Measurements from ENCODE around the gene ENAH.
"Not testable (repeated sequence)": the region's sequence is repeated elsewhere in the genome, so short reads cannot be mapped to it uniquely, and the experiment has no call there.

Gene ENAH

GRCh38 chr1:225642177-225642576, 10.7 kb downstream of the ENAH start:
- DNase-seq = no peak

DNA sequence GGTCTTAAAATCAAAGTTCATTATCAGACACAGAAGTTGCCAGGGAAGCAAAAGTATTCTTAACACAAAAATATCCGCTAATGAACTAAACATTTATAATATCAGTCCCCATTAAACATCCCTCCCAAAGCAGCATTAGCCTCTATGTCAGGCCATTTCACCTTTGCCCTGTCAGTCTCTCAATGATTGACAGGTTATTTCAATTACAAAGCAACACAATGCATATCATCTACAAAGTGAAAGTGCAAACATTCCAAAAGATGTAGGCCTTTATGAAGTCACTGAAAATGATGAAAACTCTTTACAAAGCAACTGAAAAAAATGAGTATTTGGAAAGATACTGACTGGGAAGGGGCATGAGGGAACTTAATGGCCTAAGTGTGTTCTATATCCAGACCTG, 14.1 kb downstream of the ENAH start:
- DNase-seq = no peak

GRCh38 chr1:225637651-225638199, 15.2 kb downstream of the ENAH start:
- no peak for DNase-seq

- not testable (repeated sequence) for DNase-seq
These were observed 15.9 kb downstream of the ENAH start for GRCh38 chr1:225636992-225637391.

DNA sequence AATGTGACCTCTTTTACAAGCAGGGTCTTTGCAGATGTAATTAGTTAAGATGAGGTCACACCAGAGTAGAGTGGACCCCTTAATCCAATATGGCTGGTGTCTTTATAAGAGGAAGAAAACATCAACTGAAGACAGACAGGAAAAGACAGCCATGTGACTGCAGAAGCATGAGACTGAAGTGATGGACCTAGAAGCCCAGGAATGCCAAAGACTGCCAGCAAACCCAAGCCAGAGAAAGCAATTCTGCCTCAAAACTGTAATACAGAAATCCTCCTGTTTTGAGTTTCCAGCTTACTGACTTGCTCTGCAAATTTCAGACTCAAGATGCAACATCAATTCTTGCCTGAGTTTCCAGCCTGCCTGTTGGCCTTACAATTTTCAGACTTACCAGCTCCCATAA, 17.3 kb downstream of the ENAH start:
- no peak for DNase-seq

DNA sequence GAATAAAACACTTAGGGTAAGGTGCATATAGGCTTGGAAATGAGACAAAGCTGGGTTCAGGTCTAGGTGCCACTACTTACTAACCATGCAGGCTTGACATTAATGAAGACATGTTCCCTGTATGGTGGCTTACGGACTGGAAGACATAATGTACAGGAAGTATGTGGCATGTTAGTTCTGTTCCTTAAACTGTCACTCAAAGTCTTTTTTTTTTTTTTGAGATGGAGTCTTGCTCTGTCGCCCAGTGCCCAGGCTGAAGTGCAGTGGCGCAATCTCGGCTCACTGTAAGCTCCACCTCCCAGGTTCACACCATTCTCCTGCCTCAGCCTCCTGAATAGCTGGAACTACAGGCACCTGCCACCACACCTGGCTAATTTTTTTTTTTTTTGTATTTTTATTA, 20.1 kb downstream of the ENAH start:
- DNase-seq = not testable (repeated sequence)

- no peak for DNase-seq
These were observed 21.8 kb downstream of the ENAH start for GRCh38 chr1:225631021-225631663.

DNA sequence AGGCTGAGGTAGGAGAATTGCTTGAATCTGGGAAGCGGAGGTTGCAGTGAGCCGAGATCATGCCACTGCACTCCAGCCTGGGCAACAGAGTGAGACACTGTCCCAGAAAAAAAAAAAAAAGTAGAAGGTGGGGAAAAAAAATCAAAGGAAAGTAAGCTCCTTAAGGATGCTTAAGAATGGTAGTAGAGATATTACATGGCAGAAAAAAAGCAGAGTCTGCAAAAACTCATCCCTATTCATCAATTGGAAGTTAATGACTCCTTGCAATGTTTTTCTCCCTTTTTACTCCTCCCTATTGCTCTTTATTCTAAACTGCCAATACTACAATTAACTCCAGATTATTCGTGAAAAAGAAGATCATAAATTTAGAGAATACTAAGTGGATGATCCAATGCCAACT, 23.4 kb downstream of the ENAH start:
- DNase-seq = no peak

DNA sequence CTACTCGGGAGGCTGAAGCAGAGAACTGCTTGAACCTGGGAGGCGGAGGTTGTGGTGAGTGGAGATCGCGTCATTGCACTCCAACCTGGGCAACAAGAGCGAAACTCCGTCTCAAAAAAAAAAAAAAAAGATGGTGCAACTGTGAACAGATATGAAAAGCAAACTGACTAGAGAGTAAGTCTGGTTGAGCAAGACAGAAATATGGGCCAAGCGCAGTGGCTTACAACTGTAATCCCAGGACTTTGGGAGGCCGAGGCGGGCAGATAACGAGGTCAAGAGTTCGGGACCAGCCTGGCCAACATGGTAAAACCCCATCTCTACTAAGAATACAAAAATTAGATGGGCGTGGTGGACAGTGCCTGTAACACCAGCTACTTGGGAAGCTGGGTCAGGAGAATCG, 24.1 kb downstream of the ENAH start:
- not testable (repeated sequence) for DNase-seq

- DNase-seq = no peak
These were observed 25.5 kb downstream of the ENAH start for GRCh38 chr1:225627304-225627947.

- no peak for DNase-seq
These were observed 26.2 kb downstream of the ENAH start for GRCh38 chr1:225626698-225627097.

DNA sequence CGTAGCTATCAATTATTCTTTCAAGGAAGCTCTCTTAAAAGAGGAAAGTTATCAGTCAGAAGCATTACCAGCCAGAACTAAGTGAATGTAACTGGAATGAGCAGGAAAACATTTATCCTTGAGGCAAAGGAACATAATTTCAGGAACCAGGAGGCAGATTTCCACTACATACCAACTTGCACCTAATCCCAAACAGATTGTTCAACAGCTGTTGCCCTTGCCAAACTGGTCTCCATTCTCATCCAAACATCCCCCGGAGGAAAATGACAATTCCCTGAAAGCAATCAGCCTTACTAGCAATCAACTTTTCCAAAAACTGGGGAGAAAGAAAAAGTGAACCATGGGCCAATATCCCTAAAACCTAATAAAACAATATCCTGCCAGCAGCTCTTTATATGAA, 35.0 kb downstream of the ENAH start:
- no peak for DNase-seq

DNA sequence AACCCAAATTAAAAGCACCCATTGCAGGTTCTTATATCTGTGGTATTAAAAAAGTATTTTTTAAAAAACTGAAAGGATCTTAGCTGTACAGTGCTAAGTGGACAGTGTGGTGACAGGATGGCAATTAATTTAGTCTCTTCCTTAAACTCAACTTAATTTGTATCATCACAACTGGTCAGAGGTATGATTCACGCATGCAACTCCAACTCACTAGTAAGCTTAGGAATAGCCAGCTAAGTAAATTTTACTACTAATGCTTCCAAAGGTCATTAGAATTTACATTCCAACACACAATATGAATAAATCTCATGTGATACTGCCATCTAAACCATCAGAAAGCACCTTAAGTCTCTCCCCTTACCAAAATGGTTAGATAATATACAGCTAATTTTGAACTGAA, 35.4 kb downstream of the ENAH start:
- DNase-seq = no peak

DNA sequence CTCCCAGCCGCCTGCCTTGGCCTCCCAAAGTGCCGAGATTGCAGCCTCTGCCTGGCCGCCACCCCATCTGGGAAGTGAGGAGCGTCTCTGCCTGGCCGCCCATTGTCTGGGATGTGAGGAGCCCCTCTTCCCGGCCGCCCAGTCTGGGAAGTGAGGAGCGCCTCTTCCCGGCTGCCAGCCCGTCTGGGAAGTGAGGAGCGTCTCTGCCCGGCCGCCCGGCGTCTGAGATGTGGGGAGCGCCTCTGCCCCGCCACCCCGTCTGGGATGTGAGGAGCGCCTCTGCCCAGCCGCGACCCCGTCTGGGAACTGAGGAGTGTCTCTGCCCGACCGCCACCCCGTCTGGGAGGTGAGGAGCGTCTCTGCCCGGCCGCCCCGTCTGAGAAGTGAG, 37.5 kb downstream of the ENAH start:
- not testable (repeated sequence) for DNase-seq

DNA sequence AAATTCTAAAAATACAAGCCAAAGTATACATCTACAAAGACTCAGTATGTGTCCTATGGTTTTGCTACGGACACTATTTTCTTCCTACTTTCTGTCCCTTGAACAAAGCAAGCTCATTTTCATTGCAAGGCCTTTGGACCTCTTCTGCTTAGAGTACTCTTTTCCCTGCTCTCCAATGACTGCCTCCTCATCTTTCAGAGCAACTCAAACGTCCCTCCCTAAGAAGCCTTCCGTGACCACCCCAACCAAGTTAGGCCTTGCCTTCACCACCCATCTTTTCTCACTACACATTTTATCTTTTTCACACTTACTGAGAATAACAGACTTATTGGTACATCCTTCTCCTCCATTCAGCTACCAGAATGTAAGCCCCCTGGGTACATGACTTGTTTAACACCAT, 39.9 kb downstream of the ENAH start:
- no peak for DNase-seq

- DNase-seq = no peak
These were observed 40.6 kb downstream of the ENAH start for GRCh38 chr1:225612287-225612686.

- no peak for DNase-seq
These were observed 41.2 kb downstream of the ENAH start for GRCh38 chr1:225611537-225612223.

DNA sequence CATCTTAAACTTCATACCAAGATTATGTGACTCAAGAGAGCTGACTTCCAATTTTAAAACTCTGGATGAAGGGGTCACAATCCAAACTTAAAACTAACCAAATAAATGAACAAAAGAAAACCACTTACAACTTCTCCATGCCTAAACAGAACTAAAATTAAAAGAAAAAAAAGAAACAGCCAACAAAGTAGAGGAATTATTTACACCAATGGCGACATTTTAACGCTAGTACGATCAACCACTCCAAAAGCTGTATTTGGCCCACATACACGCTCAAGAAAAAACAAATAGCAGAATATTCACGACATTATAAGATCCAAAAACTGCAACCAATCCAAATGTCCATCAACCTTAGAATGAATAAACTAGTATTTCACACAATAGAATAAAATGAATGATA, 42.4 kb downstream of the ENAH start:
- no peak for DNase-seq

GRCh38 chr1:225608014-225608796, 44.7 kb downstream of the ENAH start:
- DNase-seq = no peak

DNA sequence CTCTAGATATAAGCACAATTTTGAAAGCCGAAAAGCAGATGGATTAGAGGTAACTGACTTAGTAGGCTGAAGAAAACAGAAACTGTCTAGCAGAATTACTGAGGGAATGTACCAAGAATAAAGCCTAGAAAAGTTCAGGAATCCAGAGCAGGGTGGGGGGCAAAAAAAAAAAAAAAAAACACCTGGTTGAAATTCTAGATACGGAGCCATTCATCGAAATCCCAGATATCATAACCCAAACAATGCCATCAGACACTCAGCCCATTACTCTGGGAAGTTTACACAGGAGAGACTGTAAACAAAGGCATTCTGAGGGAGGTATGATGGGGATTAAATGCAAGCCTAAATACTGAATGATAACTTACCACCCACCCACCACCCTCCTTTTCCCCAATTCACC, 45.6 kb downstream of the ENAH start:
- no peak for DNase-seq

DNA sequence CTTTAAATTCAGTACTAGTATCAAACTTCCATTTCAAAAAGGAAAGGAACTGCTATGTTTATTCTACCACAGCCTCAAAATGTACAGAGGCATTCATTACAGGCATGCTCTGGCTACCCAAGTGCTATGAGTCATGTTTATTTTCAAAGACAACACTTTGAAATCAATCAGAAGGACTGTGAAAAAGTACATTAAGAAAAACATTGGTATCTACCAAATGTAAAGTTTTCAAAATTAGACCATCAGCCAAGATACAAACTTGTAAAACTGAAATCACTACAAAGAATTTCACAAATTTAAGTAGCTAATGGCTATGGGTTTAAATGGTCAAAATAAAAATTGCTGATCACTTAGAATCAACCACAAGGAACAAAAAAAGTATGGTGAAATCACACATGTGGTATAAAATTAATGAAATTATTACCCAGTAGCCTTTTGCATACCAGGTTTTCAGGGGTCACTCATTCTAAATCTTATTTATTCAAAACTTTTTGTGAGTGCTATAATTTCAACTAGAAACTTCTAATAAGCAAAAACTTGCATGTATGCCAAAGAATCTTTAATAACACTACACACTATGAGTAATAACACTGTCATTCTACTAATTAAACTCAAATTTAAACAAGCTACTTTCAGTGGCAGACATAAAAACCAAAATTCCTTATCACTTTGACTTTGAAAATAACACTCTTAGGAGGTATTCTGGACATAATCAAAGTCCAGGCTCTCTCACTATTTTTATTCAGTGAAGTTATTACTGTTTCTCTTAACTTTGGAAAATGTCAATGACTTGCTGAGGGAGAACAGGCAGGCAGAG, 49.2 kb downstream of the ENAH start:
- DNase-seq = no peak

- no peak for DNase-seq
These were observed 50.2 kb downstream of the ENAH start for GRCh38 chr1:225602590-225603206.
